Stimulated activated CD4-positive, alpha-beta T cell treated with anti-CD3 and anti-CD28 coated beads, Interleukin-12 subunit alpha, Interleukin-12 subunit beta, amount 100 ng/mL, for 48 hours (primary cell): ENCODE measurements around the gene HOXC6.

Experiments
- DNase-seq, 3 donors: peaks; one replicate each; pipeline ENCODE4 v3.0.0-alpha.2; 2020; ENCODE audit warnings: low read depth in 2 of 3, low spot score in 1 of 3

The HOXC6 gene

GRCh38 chr12:53989227-53990113 is 38.8 kb upstream of the HOXC6 start:
- DNase-seq: no peak

- DNase-seq: no peak
Observed at GRCh38 chr12:53990311-53991076, 37.7 kb upstream of the HOXC6 start.

GRCh38 chr12:53991077-53991460 is 37.2 kb upstream of the HOXC6 start:
- DNase-seq: no peak

GRCh38 chr12:53992377-53992889 is 35.8 kb upstream of the HOXC6 start:
- DNase-seq: no peak

GRCh38 chr12:53993162-53994008 is 34.9 kb upstream of the HOXC6 start:
- DNase-seq: no peak

GRCh38 chr12:53994009-53994263 is 34.3 kb upstream of the HOXC6 start:
- no peak for DNase-seq

- DNase-seq: no peak
Observed at GRCh38 chr12:53994264-53995001, 33.8 kb upstream of the HOXC6 start.

- no peak for DNase-seq
Observed at GRCh38 chr12:53995002-53995377, 33.2 kb upstream of the HOXC6 start.

GRCh38 chr12:53995378-53996239 is 32.6 kb upstream of the HOXC6 start:
- DNase-seq: no peak

GRCh38 chr12:53996240-53997203 is 31.7 kb upstream of the HOXC6 start:
- no peak for DNase-seq

GRCh38 chr12:53997204-53998109 is 30.8 kb upstream of the HOXC6 start:
- DNase-seq: no peak

GRCh38 chr12:53998110-53998899 is 29.9 kb upstream of the HOXC6 start:
- DNase-seq: no peak

- DNase-seq: no peak
Observed at GRCh38 chr12:53998900-53999236, 29.4 kb upstream of the HOXC6 start.

GRCh38 chr12:53999559-54000115 is 28.6 kb upstream of the HOXC6 start:
- no peak for DNase-seq

- no peak for DNase-seq
Observed at GRCh38 chr12:54000116-54001114, 27.8 kb upstream of the HOXC6 start, which contains the start of gene HOXC9. TSS of gene HOXC9 (plus strand) at chr12:54000161. CDS start at chr12:54000189, 28 bp downstream.
